ENCODE data around the gene LANCL2.

DNA sequence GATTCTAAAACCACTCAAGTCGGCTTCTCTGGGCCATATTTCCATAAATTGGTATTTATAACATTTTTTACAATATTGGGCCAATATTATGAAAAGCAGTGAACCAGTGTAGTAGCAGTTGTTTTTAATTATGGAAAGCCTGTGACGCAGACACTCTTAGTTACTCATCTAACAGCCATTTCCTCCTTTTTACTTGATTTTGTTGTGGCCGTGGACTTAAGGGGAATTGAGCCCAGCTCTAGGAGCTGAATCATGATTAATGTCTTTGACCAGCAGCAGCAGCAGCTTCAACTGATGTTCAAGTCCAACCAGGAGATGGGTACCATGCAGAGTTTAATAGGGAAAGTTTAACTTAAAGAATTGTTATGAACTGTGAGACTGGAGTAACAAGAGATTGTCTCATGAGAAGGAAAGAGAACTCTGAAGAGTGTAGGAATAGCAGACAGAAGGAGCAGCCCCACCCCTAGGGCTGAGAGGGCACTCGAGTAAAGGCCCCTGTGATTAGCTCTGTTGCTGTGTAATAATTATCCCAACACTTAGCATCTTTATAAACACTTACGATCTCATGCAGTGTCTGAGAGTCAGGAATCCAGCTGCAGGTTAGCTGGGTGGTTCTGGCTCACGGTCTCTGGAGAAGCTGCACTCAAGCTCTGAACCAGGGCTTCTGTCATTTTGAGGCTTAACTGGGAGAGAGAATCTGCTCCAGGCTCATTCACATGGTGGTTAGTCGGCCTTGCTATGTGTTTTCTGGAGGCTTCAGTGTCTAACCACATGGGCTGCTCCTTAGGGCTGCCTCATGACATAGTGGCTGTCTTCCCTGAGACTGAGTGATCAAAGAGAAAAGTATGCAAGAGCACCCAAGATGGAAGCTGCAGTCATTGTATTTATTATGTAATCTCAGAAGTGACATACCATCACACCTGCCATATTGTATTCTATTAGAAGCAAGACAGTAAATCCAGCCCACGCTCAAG is 4.6 kb downstream of the LANCL2 start:
- TF ChIP-seq, protein P1, sequence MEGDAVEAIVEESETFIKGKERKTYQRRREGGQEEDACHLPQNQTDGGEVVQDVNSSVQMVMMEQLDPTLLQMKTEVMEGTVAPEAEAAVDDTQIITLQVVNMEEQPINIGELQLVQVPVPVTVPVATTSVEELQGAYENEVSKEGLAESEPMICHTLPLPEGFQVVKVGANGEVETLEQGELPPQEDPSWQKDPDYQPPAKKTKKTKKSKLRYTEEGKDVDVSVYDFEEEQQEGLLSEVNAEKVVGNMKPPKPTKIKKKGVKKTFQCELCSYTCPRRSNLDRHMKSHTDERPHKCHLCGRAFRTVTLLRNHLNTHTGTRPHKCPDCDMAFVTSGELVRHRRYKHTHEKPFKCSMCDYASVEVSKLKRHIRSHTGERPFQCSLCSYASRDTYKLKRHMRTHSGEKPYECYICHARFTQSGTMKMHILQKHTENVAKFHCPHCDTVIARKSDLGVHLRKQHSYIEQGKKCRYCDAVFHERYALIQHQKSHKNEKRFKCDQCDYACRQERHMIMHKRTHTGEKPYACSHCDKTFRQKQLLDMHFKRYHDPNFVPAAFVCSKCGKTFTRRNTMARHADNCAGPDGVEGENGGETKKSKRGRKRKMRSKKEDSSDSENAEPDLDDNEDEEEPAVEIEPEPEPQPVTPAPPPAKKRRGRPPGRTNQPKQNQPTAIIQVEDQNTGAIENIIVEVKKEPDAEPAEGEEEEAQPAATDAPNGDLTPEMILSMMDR (IDR thresholded peaks at IDR 0.05): no peak
- TF ChIP-seq POLR2AphosphoS5 (IDR thresholded peaks at IDR 0.05) (no peak), POLR2A (IDR thresholded peaks at IDR 0.05) (no peak)
